ENCODE results near the gene SLC16A13.

DNA sequence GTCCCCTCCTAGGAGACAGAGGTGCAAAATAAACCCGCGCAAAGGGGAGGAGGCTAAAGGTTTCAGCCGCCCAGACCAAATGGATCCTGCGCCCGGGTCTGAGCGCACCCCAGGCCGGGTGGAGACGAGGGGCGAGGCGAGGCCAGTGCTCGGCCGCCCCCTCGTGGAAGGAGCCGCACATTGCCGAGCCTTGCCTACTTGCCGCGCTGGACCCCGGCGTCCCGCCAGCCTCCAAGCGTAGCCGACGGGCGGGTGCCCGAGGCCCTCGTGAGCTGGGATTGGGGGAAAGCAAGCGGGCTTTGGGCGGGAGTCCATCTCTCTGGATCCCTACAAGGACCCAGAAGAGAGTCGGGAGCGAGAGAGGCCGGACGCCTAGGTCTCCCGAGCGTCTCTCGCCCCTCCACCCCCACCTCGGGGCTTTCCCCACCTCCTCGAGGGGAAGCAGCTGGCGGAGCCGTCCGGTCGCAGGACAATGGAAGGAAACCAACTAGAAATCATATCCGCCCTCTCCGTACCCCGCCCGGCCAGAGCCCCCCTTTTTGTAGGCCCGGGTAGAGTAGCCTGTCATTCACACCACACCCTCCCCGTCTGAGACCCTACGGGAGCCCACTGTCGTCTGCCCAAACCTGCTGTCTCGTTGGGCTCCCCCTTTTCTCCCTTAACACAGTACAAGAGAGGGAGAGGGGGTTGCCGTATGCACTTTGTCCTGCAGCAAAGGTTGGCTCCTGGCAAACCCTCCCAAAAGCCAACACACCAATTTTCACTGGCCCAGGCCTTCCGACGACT, 13.6 kb upstream of the SLC16A13 start:
- TF ChIP-seq CTCF (IDR thresholded peaks at IDR 0.05) (peak; percentile 97), POLR2AphosphoS5 (IDR thresholded peaks at IDR 0.05; ENCODE audit: low read depth, low read length) (no peak)
- TF ChIP-seq, protein P1, sequence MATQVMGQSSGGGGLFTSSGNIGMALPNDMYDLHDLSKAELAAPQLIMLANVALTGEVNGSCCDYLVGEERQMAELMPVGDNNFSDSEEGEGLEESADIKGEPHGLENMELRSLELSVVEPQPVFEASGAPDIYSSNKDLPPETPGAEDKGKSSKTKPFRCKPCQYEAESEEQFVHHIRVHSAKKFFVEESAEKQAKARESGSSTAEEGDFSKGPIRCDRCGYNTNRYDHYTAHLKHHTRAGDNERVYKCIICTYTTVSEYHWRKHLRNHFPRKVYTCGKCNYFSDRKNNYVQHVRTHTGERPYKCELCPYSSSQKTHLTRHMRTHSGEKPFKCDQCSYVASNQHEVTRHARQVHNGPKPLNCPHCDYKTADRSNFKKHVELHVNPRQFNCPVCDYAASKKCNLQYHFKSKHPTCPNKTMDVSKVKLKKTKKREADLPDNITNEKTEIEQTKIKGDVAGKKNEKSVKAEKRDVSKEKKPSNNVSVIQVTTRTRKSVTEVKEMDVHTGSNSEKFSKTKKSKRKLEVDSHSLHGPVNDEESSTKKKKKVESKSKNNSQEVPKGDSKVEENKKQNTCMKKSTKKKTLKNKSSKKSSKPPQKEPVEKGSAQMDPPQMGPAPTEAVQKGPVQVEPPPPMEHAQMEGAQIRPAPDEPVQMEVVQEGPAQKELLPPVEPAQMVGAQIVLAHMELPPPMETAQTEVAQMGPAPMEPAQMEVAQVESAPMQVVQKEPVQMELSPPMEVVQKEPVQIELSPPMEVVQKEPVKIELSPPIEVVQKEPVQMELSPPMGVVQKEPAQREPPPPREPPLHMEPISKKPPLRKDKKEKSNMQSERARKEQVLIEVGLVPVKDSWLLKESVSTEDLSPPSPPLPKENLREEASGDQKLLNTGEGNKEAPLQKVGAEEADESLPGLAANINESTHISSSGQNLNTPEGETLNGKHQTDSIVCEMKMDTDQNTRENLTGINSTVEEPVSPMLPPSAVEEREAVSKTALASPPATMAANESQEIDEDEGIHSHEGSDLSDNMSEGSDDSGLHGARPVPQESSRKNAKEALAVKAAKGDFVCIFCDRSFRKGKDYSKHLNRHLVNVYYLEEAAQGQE (IDR thresholded peaks at IDR 0.05; ENCODE audit: insufficient read depth in 1 of 2, low read depth in 2 of 2, low read length in 1 of 2): no peak
